T47D (cell line): ENCODE measurements around the gene SPSB2.
A peak's percentile ranks its signal among the peaks of the same experiment; 100 is the strongest.

Experiments used
- DNase-seq, 2 experiments: peaks; one replicate each; pipeline versions ENCODE4 v3.0.0 to v3.0.0-alpha.2; 2011 to 2012; ENCODE audit warnings: low read depth in 1 of 2, low spot score in 1 of 2
- JUND ChIP-seq: IDR thresholded peaks from 2 replicates; pipeline ENCODE4 v1.6.1; 2012; ENCODE audit warnings: low read depth
- in situ Hi-C: cut with HindIII; loops from 2 replicates; pipeline ENCODE4 v1.10.0; 2016; ENCODE audit warnings: low sequenced_read_pairs, low pct_unique_long_range_greater_than_20kb

Gene SPSB2

DNA sequence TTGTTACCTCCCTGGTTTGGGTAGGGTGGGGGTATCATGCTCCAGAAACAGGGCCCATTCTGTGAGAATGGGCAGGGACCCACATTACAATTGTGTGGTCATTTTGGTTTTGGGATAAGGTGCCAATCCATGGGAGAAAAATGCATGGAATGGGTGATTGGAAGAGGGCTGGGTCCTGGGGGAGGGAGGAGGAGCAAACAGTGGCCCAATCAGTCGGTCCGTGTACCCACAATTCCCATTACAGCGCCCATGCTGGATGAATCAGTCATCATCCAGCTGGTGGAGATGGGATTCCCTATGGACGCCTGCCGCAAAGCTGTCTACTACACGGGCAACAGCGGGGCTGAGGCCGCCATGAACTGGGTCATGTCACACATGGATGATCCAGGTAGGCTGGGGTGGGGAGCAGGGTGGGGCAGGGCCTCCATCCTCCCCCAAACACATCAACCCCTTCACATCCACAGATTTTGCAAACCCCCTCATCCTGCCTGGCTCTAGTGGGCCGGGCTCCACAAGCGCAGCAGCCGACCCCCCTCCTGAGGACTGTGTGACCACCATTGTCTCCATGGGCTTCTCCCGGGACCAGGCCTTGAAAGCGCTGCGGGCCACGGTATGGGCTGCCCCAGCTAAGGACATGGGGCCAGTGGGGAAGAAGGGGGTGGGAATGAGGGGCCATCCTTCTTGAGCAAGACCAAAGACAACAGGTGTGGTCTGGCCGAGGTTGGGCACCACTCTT lies 9.3 kb downstream of the SPSB2 start:
- no peak for TF ChIP-seq JUND
- no peak for DNase-seq
- in situ Hi-C loops, result no loop called here

DNA sequence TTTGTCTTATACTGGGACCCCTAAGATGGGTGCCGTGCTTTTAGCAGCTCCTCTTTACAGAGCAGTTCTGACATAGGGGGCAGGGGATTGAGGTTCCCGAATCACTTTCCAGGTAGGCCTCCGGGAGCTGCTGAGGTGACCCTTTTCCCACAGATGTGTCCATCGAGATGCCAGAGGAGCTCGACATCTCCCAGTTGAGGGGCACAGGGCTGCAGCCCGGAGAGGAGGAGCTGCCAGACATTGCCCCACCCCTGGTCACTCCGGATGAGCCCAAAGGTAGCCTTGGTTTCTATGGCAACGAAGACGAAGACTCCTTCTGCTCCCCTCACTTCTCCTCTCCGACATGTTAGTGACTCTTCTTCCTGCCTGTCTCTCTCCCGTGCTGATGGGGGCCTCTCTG lies 10.1 kb downstream of the SPSB2 start:
- DNase-seq, result no peak
- in situ Hi-C loops, result no loop called here
- TF ChIP-seq JUND, result no peak

DNA sequence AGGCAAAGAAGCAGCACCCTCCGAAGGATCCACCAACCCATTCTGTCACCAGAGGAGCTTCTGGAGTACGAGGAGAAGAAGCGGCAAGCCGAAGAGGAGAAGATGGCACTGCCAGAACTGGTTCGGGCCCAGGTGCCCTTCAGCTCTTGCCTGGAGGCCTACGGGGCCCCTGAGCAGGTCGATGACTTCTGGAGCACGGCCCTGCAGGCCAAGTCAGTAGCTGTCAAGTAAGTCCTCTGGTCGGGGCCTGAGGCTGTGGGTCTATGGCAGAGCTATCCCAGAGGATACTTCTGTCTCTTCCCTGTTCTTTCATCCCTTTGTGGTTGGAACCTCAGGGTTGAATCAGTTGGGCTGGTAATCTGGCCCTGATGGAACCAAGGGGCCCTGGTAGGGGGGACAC lies 11.7 kb downstream of the SPSB2 start:
- in situ Hi-C loops, result no loop called here
- DNase-seq, result no peak
- no peak for TF ChIP-seq JUND

DNA sequence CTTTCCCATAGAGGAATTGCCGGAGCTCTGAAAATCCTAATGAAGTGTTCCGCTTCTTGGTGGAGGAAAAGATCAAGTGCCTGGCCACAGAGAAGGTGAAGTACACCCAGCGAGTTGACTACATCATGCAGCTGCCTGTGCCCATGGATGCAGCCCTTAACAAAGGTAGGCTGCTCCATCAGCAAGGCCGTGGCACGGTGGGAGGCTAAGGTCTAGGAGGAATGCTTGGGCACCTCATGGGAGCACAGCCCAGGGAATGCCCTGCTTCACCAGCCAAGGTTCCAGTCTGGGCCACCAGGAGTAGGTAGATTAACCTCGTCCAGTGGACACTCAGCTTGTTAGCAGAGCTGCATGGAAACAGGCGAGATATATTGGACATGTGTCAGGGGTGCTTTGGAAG lies 12.2 kb downstream of the SPSB2 start:
- no peak for DNase-seq
- in situ Hi-C loops, result no loop called here
- TF ChIP-seq JUND, result no peak

- in situ Hi-C loops, result no loop called here
- no peak for DNase-seq
Measured at GRCh38 chr12:6860116-6860515, 13.0 kb downstream of the SPSB2 start.

DNA sequence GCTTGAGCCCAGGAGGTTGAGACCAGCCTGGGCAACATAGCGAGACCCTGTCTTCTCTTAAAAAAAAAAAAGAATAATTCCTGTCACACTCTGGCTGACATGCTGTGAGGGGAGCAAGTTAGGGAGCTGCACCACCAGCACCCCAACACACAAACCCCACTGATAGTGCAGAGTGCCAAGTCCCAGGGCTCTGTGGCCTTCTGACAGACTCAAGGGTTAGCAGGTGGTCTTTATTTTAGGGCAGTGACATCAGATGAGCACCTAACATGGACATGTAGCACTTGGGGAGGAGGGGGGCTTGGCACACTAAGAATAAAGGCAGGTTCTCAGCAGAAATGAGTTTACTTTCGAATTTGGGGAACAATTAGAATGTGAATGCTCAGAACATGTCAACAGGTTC lies 14.3 kb downstream of the SPSB2 start:
- TF ChIP-seq JUND, result no peak
- in situ Hi-C loops, result no loop called here
- DNase-seq, result no peak

More at GRCh38 chr12:6860116-6860515, 13.0 kb downstream of the SPSB2 start:
- no peak for TF ChIP-seq JUND

DNA sequence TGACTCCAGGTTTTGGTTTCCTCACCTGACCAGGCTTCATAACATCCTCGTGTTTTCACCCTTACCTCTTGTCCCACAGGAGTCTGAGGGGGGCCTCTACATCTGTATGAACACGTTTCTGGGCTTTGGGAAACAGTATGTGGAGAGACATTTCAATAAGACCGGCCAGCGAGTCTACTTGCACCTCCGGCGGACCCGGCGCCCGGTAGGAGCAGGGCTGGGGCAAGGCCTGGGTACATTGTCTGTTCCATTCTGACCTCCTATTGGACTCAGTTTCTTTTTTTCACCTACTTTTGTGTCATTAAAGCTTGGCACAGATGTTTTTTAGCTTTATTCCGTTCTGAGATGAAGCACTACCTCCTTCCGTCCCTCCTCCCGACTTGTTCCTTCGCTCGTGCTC lies 17.8 kb downstream of the SPSB2 start:
- in situ Hi-C loops, result no loop called here
- DNase-seq, result no peak
- TF ChIP-seq JUND, result no peak

- TF ChIP-seq JUND, result no peak
- in situ Hi-C loops, result no loop called here
Measured at GRCh38 chr12:6854036-6854435, 19.1 kb downstream of the SPSB2 start.

DNA sequence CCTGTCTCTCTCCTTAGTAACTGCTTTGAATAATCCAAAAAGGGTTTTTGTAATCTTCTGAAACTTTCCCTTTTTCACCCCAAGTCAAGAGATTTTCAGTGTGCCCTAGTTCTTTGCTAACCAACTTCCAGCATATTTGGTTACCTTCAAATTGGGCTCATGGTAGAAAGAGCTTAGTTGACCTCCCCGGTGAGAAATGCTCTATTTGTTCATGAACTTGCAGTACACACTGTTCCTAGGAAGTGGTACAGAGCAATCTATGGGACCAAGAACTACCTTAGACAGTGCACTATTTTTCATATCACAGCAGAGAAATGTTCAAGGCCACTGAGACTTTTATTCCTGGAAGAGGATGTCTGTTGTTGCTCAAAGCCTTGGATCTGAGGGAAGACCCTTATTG lies 19.5 kb downstream of the SPSB2 start:
- in situ Hi-C loops, result no loop called here
- TF ChIP-seq JUND, result no peak
- DNase-seq, result no peak

More at GRCh38 chr12:6854036-6854435, 19.1 kb downstream of the SPSB2 start:
- DNase-seq, result no peak

GRCh38 chr12:6852651-6853354 lies 20.3 kb downstream of the SPSB2 start:
- TF ChIP-seq JUND, result no peak
- DNase-seq, result peak in 1 of 2 experiments; percentile 39

DNA sequence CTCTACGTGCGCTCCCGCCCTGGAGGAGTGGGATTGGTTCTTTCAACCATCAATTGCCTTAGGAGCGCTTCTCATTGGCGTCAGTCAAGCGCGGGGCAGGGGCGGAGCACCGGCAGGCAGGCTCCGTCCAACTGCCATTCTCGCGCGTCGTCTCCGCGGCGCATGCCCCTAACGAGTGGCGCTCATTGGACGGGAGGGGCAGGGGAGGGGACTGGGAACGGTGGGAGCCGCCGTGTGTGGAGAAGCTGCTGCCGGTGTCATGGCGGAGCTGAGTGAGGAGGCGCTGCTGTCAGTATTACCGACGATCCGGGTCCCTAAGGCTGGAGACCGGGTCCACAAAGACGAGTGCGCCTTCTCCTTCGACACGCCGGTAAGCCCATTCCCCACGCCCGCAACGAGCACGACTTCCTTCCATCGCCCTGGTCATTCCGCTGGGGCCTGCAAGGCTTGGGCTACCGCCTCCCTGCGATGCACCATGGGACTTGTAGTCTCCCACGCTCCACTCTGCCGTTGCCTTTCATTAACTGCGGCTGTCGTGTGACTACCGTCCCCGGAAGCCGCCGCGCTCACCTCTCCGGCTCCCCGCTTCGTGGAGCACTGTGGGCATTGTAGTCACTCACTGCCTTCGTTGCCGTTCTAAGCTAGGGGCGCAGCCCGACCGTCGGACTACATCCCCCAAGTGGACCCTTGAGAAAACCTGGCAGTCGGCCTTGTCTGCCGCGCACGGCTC lies 21.0 kb downstream of the SPSB2 start, which contains the start of gene USP5:
USP5 (plus strand) TSS at position 230 of the 730 bp plus-strand sequence; CDS start at position 260, 30 bp downstream.
- in situ Hi-C loops, result no loop called here
- peak; percentile 58 to 96 for DNase-seq
- TF ChIP-seq JUND, result no peak

More at GRCh38 chr12:6852651-6853354, 20.3 kb downstream of the SPSB2 start:
- in situ Hi-C loops, result no loop called here

- DNase-seq, result peak; percentile 87 to 93
- in situ Hi-C loops, result no loop called here
- TF ChIP-seq JUND, result no peak
Measured at GRCh38 chr12:6851153-6851920, 21.8 kb downstream of the SPSB2 start, which contains the start of gene CDCA3. Gene CDCA3 (minus strand): TSS chr12:6851286. CDS start chr12:6850952, 334 bp downstream.

DNA sequence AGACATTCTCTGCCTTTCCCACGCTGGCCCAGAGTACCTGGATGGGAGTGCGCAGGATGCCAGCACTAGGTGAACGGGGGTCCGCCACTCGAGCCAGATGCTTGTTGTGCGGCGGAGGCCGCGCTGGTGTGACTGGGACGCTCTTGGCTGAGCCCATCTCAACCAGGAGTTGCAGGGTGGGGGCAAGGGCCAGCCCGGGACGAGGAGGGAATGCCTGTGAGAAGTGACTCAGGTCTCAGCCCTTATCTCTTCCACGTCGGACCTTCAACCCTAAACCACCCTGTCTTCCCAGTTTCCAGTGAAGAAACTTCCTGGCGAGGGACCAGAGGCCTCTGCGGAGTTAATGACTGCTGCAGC lies 22.3 kb downstream of the SPSB2 start:
- in situ Hi-C loops, result no loop called here
- TF ChIP-seq JUND, result no peak

More for the DNA sequence above, 22.3 kb downstream of the SPSB2 start:
- DNase-seq, result no peak
